ENCODE results near the gene EML6. TPM values are rescaled to one million over a fixed set of nuclear protein-coding genes. Genes with fewer than 3 reads are reported as not detected.
"Not testable (repeated sequence)": the region's sequence is repeated elsewhere in the genome, so short reads cannot be mapped to it uniquely, and the experiment has no call there.

EML6 gene
- polyA plus RNA-seq, 2 of the 4 experiments (the other 2 are of a cell fraction), result 1.4 to 1.5 TPM

- Histone ChIP-seq H3K4me1 (0 out of 3 replicates have a peak, but pooled peaks cover 2% of the 10 kb centered on the region), H3K27ac (no peak overlapping the region), H3K9me3 (no peaks in the 10 kb centered on the region), H3K4me2 (no peak overlapping the region), H3K4me3 (no peak overlapping the region)
- ChIA-PET POLR2A (no interaction called here), CTCF (interaction anchor here (0.7 to 5.4 kb wide), 59 partner anchors 9 to 735 kb away, joined by 3 to 44 read pairs (median 4); partner anchors contain the start of gene EML6)
- DNase-seq (ENCODE audit: low read depth in 1 of 2, low spot score in 1 of 2), result peak; percentile 69 to 75
- peak; percentile 56 for FAIRE-seq
- peak; percentile 89 to 95 for ATAC-seq
- TF ChIP-seq, protein P1, sequence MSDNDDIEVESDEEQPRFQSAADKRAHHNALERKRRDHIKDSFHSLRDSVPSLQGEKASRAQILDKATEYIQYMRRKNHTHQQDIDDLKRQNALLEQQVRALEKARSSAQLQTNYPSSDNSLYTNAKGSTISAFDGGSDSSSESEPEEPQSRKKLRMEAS (IDR thresholded peaks at IDR 0.05), result peak; percentile 42; the same call in 1 of the 2 replicates
- peak; percentile 79 for TF ChIP-seq RAD21 (conservative IDR thresholded peaks at IDR 0.05 in 1 of 2, IDR thresholded peaks at IDR 0.05 in 1 of 2)
- peak; percentile 93 for TF ChIP-seq SMC3 (IDR thresholded peaks at IDR 0.05)
- TF ChIP-seq, protein P2, sequence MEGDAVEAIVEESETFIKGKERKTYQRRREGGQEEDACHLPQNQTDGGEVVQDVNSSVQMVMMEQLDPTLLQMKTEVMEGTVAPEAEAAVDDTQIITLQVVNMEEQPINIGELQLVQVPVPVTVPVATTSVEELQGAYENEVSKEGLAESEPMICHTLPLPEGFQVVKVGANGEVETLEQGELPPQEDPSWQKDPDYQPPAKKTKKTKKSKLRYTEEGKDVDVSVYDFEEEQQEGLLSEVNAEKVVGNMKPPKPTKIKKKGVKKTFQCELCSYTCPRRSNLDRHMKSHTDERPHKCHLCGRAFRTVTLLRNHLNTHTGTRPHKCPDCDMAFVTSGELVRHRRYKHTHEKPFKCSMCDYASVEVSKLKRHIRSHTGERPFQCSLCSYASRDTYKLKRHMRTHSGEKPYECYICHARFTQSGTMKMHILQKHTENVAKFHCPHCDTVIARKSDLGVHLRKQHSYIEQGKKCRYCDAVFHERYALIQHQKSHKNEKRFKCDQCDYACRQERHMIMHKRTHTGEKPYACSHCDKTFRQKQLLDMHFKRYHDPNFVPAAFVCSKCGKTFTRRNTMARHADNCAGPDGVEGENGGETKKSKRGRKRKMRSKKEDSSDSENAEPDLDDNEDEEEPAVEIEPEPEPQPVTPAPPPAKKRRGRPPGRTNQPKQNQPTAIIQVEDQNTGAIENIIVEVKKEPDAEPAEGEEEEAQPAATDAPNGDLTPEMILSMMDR (IDR thresholded peaks at IDR 0.05), result peak; percentile 96
- no peak for TF ChIP-seq RARB (CRISPR knock-in tag; IDR thresholded peaks at IDR 0.05)
- TF ChIP-seq, protein P3, sequence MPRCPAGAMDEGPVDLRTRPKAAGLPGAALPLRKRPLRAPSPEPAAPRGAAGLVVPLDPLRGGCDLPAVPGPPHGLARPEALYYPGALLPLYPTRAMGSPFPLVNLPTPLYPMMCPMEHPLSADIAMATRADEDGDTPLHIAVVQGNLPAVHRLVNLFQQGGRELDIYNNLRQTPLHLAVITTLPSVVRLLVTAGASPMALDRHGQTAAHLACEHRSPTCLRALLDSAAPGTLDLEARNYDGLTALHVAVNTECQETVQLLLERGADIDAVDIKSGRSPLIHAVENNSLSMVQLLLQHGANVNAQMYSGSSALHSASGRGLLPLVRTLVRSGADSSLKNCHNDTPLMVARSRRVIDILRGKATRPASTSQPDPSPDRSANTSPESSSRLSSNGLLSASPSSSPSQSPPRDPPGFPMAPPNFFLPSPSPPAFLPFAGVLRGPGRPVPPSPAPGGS (IDR thresholded peaks at IDR 0.05), result no peak
- WGBS (ENCODE audit: missing lambda C conversion rate), result under 1% methylated on average over 4 of the region's 4 CpGs
Observed at GRCh38 chr2:54838585-54839035, 115.1 kb downstream of the EML6 start.

DNA sequence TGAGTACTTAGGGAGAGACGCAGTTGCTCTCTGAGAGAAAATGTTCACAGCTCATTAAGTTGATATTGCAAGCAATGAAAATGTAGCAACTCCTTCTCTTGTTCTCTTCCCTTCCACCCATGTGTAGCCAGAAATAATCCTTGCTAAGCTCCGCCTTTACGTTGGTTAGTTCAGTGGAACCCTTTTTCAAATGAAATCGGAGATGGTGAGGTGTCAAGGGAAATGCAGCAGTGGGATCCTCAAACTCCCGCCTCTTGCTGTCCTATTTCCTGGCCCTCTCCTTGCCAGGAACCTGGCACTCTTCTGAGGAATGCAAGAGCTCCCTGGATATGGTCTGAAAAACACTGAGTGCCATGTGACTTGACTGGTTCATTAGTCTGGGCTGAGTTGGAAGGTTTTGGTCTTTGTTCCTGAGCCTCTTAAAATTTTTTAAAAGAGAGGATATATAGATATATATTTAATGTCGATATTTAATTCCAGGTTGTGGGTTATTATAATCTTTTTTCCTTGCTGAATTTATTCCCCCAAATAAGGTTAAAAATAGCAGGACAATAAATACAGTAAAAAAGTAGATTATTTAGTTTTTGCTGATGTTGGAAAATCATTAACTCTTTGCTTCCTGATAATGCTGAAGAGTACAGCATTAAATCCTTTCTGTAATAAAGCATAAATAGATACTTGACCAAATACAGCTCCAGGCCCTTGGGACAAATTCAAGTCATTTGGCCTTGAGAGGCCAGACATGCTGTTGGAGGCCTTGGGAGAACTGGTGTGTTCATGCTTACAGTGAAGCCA is 116.2 kb downstream of the EML6 start:
- POLR2A ChIA-PET, result no interaction called here

GRCh38 chr2:54840559-54841468 is 117.4 kb downstream of the EML6 start:
- no peak for ATAC-seq
- Histone ChIP-seq H3K27ac (no peak overlapping the region), H3K4me2 (no peak overlapping the region), H3K4me1 (0 out of 3 replicates have a peak, but pooled peaks cover 2% of the 10 kb centered on the region), H3K9me3 (no peaks in the 10 kb centered on the region), H3K4me3 (no peak overlapping the region)
- ChIA-PET POLR2A (no interaction called here), CTCF (interaction anchor here (0.6 to 5.4 kb wide), 10 partner anchors 10 to 733 kb away, joined by 3 to 44 read pairs (median 5); no protein-coding TSS in a partner anchor)
- WGBS (ENCODE audit: missing lambda C conversion rate), result 63% methylated on average over 7 of the region's 7 CpGs
- no peak for DNase-seq (ENCODE audit: low read depth in 1 of 2, low spot score in 1 of 2)
- peak; percentile 47 for TF ChIP-seq MAFK (IDR thresholded peaks at IDR 0.05; ENCODE audit: partially characterized antibody)
- no peak for TF ChIP-seq ZC3H11A (IDR thresholded peaks at IDR 0.05)
- no peak for FAIRE-seq

More for the DNA sequence above, 116.2 kb downstream of the EML6 start:
- H3K9me3 ChIP-seq, result no peaks in the 10 kb centered on the region
- CTCF ChIA-PET, result interaction anchor here (0.7 to 5.4 kb wide), 43 partner anchors 11 to 732 kb away, joined by 3 to 44 read pairs (median 4); partner anchors contain the start of gene EML6
- no peak overlapping the region for H3K4me2 ChIP-seq
- ATAC-seq, result no peak
- no peak for DNase-seq (ENCODE audit: low read depth in 1 of 2, low spot score in 1 of 2)
- TF ChIP-seq MAFK (IDR thresholded peaks at IDR 0.05; ENCODE audit: partially characterized antibody) (peak; percentile 63), JUN (IDR thresholded peaks at IDR 0.05) (no peak)
- H3K4me1 ChIP-seq, result 0 out of 3 replicates have a peak, but pooled peaks cover 2% of the 10 kb centered on the region
- no peak overlapping the region for H3K4me3 ChIP-seq
- no peak overlapping the region for H3K27ac ChIP-seq
- 84% methylated on average over 6 of the region's 6 CpGs for WGBS (ENCODE audit: missing lambda C conversion rate)
- no peak for FAIRE-seq

- H3K27ac ChIP-seq; FAIRE-seq; DNase-seq (ENCODE audit: low read depth in 1 of 2, low spot score in 1 of 2); POLR2A ChIA-PET; H3K4me2 ChIP-seq; ATAC-seq; H3K4me3 ChIP-seq; H3K4me1 ChIP-seq; H3K9me3 ChIP-seq: not testable (repeated sequence)
- CTCF ChIA-PET, result interaction anchor here (1.1 to 1.9 kb wide), 5 partner anchors 11 to 320 kb away, joined by 3 to 6 read pairs (median 3); no protein-coding TSS in a partner anchor
- 84% methylated on average over 10 of the region's 10 CpGs for WGBS (ENCODE audit: missing lambda C conversion rate)
Observed at GRCh38 chr2:54841500-54841899, 118.0 kb downstream of the EML6 start.

All from A549 (cell line).